HG03060 (cell line): ENCODE data around the gene JAK1.

ENCODE experiments used
- ATAC-seq: cut with Tn5 transposase; IDR thresholded peaks from one replicate; pipeline ENCODE4 v1.9.1; 2021; ENCODE audit warnings: low read depth, moderate number of reproducible peaks; ENCODE audit not compliant: unreplicated experiment

JAK1 gene

DNA sequence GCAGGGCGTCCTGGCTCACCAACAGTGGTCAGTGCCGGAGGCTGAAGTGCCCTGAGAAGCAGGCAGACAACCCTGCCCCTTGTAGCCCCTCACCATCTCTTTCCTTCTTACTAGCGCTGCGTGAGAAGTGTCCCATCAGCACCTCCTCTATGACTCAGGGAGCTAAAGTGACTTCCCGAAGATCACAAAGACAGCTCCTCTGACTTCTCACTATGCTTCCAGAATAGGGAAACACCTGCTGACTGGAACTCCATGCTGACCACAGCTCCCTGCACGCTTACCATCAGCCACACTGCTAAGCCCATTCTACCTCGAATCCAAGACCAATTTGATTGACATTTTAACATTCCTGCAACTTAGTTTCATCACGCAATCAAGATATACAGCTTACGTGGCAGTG is 92.8 kb downstream of the JAK1 start:
- ATAC-seq: no peak

DNA sequence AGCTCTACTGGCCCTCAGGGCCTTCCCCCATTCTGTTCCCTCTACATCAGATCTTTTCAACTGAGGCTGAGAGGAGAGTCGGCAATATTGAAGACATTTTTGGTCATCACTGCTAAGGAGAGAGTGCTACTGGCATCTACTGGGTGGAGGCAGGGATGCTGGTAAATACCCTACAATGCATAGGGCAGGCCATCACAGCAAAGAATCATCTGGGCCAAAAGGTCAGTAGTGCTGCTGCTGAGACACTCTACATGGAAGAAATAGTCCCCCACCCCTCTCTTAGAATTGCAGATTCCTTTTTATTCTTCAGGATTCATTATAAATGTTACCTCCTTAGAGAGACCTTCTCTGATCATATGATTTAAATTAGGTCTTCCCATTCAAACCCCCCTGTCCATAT is 94.3 kb downstream of the JAK1 start:
- ATAC-seq: no peak

DNA sequence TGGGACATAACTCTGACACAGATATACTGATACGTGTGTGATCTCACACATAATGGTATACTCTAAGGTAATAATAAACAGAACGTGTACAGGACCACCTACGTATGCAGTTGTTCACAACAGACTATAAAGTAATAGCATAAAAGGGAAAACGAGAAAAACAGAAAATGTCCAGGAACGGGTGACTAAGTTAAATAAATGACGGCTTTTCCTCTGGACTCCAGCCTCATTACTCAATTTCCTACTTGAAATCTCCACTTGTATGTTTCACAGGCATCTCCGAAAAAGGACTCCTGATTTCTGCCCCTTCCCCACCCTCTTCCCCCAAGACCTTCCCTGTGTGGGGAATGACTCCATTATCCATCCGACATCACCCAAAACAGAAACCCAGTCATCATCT is 95.1 kb downstream of the JAK1 start:
- no peak for ATAC-seq

DNA sequence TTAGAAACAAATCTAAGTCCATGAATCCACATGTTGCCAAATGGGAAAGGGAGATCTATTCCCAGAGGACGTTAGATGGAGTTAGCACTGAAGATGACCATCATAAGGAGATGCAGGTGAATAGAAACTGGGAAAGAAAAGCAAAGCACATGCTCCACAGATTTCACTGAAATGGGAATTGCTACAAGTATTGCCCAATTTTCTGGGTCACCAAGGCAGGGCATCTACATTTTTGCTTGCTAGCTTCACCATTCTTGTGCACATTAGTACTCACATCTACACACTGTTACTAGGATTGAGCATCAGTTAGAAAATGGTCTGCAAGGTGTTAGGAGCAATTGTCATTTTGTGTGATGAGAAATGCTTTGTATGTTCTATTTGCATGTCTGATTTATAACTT is 99.1 kb downstream of the JAK1 start:
- no peak for ATAC-seq

DNA sequence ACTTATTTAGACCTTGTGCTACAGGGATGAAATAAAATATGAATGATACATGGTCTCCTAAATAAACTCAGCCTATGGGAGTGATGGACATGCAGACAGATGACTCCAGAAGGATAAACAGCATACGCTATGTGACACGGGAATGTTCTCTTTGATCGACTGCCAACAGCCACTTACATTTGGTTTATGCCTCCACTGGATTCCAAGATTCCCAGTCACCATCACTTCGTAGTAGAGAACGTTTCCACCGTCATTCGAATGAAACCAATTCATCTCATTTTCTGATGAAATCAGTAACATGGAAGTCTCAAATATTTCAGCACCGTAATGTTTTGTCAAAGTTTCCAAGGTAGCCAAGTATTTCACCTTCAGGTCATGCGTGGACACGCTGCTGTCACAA is 99.7 kb downstream of the JAK1 start:
- no peak for ATAC-seq

DNA sequence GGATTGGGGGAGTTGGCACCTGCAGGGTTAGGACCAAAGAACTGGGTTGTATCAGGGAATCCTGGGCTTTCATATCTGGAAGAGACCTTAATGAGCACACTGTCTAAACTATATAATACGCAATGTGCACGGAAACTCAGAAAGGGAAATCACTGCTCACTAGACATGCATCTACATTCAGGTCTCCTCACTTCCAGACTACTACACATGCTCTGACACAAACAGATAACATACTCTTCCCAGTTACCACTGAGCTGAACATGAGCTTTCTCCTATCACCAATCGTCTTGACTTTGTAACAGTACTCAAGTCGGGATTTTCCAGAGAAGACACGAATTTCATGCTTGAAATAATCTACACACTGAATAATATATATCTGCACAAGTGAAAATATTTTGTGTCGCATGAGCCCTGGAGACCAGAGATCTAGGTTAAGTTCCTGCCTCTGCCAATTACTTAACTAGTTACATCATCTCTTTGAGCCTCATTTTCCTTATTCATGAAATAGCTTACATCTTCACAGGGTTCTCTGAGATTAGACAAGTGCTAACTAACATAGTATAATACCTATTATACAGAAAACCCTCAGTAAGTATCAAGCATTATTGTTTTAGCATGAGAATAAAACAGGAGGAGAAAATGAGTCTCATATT is 101.1 kb downstream of the JAK1 start:
- ATAC-seq: no peak

DNA sequence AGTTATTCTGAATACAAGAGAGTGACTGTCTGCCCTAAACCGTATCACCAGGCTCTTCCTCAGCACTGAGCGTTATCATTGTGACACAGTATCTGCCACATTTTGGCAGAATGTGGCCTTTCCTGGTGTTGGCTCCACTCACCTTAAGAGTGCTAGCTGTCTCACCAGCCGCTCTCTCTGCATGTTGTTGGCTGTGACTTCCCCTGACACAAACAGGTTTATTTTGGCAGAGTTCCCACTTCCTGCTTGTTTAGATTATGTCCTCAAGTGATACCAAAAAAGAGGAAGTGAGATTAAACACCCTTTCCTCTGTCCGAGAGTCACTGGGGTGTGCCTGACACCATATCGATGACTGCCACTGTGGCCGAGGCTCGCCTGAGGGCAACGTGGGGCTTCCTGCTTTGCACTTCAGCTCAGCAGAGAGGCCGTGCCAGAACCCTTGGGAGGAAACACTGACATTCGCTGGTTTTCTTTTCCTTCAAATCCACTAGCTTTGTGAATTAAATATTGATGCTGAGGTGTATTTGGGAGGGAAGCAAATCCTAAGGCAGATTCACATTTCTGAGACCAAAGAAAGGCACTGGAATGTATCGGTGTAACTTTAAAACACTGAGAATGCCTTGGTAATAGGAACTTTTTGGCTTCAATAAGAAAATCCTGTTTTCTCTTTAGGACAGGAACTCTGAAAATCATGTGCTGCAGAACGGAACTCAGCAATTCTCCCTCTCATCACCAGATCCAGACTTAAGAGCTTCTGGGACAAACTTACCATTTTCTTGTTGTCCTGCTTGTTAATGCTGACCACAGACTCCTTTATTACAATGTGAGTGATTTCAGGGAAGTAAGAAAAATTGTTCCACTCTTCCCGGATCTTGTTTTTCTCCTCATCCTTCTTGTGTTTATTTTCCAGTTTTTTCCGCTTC is 102.1 kb downstream of the JAK1 start:
- ATAC-seq: peak; percentile 100

DNA sequence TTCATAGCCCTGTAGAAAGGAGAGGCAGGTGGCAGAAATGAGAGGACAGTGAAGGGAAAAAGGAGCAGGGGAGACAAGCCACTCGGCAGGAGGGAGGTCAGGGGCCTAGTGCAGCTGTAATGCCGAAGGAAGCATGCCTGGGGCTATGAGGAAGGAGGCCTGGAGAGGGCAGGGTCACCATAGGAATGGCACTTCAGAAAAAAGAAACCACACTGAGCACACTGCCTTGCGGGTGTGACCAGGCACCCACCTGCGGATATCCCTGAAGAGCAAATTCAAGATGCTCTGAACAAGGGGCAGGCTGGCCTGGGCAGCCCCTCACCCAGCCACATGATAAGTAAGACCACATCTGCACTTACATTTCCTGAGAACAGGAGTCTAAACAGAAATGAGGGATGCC is 104.7 kb downstream of the JAK1 start:
- ATAC-seq: no peak

DNA sequence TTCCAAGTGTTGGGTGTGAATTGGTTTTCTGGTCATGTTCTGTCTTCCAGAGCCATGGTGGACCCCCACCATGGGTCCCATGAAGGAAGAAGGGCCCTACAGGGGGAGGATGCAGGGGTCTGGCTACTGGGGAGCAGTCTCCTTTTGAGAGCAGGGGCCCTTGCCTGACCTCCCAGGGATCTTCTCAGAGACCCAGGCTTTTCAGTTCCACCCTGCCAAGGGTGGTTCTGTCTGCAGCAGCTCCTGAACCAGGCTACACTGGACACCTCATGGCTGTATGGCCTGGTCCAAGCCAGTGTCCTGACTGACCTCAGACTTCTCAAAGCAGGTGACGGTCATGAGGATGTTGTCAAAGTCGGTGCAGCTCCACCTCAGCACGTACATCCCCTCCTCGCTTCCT is 109.0 kb downstream of the JAK1 start:
- ATAC-seq: no peak

DNA sequence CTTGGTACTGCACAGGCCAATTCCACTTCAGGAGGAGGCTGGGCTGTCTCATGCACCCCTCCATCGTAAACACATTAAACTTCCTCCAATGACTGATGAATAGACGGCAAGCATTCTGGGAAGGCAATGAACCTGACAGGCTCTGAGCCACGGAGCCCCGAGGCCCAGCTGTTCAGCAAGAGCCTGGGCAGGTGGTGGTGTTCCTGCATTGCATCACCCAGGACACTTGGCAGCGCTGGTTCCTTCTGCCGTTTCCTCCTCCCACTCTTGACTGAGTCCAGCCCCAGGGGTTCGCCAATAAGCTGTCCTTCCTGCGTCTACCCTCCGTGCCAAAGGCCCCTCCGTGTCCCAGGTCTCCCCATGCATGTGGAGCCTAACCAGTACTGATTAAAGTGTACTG is 109.8 kb downstream of the JAK1 start:
- no peak for ATAC-seq

DNA sequence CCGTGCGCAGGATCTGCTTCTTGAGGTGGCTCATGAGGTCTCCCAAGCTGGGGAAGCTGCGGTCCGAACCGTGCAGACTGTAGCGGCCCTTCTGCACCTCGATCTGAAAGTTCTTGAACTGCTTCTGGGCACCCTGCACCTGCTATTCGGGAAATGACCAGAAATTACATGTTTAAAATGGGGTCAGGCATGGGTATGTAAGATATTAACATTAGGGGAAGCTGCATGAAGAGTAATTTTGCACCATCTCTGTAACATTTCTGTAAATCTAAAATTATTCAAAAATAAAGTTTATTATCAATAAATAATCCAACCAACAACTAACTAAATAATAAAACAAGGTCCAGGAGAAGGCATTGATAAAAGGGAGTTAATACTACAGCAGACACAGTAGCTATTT is 110.8 kb downstream of the JAK1 start:
- no peak for ATAC-seq

DNA sequence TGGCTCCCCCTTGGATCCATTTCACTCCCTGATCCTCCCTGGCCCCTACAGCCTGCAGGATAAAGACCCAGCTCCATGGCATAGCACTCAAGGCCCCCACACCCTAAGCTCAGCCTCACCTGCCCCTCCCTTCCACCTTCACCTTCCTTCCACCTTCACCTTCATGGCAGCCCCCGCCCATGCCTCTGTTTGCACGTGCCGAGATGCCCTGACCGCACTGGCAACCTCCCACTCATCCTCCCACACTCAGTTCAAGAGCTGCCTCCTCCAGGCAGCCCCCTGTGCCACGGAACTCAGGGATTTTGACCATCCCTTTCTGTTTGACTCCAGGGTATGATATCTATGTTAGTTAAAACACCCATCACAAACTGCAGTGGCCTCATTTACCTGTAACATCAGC is 111.7 kb downstream of the JAK1 start:
- ATAC-seq: no peak

DNA sequence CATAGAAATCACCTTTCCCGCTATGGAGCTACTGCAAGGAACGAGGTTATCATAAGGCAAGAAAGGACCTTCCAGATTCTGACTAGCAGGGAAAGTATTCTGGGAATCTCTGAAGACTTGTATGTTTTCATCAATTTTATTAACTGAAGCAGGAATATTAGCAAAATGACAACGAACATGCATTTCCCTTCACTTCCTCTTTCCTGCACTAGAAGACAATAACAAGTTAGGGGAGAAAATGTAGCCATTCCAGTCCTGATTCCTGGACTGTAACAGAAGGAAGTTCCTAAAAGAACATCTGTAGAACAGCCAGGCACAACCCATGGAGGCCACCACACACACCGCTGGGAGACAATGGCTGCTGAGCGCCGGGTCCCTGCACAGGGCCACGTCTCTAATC is 114.7 kb downstream of the JAK1 start:
- no peak for ATAC-seq

DNA sequence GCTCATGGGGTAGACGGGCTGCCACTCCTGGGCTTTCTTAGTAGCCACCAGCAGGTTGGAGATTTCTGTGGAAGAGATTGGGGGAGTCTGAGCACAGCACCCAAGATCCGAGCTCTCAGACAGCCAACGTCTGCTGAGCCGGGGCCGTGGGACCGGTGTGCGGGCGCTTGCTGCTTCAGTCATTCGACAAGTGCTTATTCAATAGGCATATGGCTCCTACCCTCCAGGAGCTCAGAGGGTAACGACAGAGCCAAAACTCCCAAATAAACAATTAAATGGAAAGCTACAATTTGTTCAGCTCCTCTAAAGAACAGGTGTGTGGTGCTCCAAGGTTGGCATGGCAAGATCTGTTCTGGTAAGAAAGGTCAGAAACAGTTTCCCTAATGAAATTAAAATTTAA is 115.5 kb downstream of the JAK1 start:
- ATAC-seq: no peak

DNA sequence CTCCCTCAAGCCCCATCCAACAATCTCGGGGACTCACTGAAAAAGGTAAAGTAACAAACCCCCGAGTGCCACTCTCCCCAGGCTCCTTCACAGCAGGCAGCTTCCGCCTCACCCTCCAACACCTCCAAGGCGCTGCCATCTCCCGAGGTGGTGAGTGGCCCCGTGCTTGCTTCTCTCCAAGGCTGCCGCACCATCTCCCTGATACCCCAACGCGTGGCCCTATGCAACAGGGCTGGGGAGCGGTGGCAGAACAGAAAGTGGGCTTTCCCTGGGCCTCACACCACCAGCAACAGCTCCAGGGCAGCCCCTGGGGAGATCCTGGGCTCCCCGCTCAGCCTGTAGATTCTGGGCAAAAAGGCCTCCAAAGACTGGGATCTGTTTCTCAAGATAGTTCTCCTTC is 116.4 kb downstream of the JAK1 start:
- no peak for ATAC-seq

DNA sequence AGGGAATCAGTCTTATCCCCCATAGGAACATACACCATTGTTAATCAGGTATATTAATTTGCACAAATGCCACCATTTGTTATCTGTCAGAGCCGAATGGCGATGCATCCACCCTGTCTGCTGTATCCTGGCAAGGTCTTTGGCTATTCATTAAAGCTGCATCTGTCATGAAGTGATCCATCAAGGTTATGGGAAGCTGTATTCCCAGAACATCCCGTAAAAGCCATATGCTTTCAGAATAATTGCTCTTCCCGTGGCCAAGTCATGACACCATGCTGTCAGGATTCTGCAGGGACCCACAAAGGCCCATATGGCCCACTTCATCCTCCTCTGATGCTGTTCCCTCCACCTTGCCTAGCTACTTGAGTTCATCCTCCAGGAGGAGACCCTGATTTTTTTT is 117.5 kb downstream of the JAK1 start:
- no peak for ATAC-seq

DNA sequence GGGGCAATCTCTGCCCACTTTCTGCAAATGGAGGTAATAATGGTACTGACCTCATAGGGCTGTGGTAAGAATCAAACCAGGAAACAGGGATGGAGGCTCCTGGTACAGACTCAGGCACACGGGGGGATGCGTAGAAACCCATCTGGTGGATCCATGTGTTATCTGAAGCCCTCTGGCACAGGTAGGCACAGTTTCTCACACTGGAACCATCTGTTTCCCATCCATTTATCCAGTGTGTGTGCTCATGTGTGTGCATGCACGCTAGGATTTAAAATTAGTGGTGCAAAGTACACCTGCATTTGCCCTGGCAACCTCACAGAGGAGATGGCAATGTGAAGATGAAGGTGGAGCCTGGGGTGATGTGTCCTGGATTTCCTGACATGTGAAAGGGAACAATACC is 118.2 kb downstream of the JAK1 start:
- no peak for ATAC-seq

DNA sequence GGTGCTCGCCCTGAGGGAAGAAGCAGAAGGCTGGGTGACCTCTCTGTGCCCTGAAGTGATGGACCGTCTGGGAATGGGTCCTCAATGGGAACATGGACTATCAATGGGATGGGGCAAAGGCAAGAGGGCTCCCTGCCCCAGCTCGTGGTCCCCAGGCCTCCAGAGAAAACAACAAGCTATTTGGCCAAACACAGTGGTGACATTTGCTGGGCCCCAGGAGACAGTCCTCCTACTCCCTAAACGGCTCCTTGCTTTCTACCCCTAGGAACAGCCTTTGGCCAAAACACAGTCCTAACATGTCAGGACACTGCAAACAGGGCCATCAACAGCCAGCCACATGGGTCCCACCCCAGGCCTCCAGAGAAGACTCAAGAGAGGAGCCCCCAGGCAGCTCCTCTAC is 118.7 kb downstream of the JAK1 start:
- no peak for ATAC-seq

DNA sequence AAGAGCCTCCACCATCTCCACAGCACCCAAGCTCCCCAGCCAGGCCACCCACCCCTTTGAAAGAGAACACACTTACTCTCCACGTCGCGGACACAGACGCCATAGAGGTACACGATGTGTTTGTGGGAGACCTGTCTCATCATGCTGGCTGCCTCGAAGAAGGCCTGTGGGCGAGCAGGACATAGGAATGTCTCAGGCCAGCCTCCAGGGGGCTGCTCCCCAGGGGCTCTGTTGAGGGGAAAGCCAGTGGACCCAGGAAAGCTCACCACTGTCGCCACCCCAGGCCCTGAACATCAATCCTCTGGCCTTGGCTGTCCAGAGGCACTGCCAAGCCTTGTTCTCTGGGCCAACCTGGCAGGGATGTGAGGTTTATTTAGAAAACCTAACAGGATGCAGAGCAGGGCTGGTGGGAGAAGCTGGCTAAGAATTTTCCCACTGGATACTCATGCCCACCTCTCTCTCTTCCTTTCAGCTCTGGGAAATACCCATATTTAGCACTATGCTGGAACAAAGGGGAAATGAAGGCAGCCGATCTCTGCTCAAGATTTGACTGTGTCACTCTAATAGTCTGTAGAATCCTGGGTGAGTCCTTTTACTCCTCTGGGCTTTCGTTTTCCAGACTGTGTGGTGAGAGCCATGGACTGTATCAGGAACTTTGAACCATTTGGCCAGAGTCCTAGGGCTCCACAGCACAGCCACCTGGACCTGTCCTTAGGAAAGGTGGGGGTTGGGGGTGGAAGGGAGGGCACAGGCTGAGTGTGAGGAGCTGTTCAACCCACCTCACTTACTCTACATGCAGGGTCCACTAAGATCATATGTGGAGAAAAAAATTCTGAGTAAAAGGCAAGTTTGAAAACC is 119.5 kb downstream of the JAK1 start:
- ATAC-seq: no peak

DNA sequence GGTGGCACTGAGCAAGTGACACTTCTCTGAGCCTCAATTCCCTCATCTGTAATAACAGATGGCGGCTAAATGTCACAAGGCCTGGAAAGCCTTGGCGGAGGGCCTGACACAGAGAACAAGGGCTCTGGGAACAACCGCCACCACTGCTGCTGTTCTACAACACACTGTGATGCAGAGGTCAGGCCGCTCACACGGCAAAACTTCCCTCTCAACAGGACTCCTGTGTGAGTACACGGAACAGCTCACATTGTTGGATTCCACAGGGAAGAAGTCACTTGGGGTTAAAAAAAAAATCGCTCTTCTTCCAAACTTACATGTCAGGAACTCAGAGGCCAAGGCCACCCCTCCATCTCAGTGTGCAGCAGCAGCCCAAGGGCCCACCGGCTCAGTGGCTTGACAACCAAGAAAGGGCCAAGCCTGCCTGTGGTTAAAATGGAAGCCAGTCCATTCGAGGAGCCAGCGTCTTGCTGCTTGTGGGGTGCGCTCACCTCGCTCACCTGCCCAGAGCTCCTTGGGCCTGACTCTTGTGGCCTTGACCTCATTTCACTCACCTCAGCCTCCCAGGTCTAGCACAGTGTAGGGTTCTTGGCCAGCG is 120.4 kb downstream of the JAK1 start:
- ATAC-seq: no peak

DNA sequence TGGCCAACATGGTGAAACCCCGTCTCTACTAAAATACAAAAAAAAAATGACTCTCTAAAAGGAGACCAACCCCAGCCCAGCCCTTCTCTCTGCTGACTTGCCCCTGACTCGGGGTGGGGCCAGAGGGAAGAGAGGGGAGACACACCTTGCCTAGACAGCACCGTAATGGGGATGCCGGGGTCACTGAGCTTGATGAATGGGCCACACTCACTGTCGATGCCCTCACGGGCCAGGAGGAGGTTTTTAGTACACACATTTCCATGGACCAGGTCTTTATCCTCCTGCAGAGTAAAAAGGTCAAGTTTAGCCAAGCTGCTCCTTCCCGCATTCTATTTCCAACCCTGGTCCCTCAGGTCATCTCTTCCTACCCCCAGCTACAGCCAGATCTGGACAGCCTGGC is 121.7 kb downstream of the JAK1 start:
- no peak for ATAC-seq
